Posterior vena cava (tissue), 2 donors: ENCODE measurements around the gene CALB2. TPM values are rescaled to one million over a fixed set of nuclear protein-coding genes. Genes with fewer than 3 reads are reported as not detected.
"Not testable (repeated sequence)": the region's sequence is repeated elsewhere in the genome, so short reads cannot be mapped to it uniquely, and the experiment has no call there.

Experiments used
- DNase-seq: peaks from one replicate; pipeline ENCODE4 v3.0.0-alpha.2; 2020; ENCODE audit warnings: low spot score
- intact Hi-C, 2 donors: fragments of 100-400 bp; cut with DNase I; formaldehyde crosslinking; loops; one replicate each; pipeline versions ENCODE4 v1.14.1 to v1.14.2; 2022 to 2023
- long read RNA-seq, 2 donors: library from polyadenylated mRNA; unstranded; transcript quantifications; one replicate each; pipeline ENCODE4 v2.0.0, GENCODE V29; 2020 to 2021
- total RNA-seq, 2 donors: library from RNA; stranded (reverse); fragmentation: NEBNext Ultra II Directional; extraction: Animal tissue kit (Norgen Biotek cat#: 25700); gene quantifications; one replicate each; pipeline ENCODE4 v1.2.1, GENCODE V29; 2021
- donor health status: DM: yes; HTN: yes; CAD: no.
- donor health status: DM: yes; HTN: yes; CAD: no.

Gene CALB2, protein sequence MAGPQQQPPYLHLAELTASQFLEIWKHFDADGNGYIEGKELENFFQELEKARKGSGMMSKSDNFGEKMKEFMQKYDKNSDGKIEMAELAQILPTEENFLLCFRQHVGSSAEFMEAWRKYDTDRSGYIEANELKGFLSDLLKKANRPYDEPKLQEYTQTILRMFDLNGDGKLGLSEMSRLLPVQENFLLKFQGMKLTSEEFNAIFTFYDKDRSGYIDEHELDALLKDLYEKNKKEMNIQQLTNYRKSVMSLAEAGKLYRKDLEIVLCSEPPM
- 1 to 10 TPM in 1 of 2 donors, under 1 TPM in 1; 0.62 to 1.2 TPM for total RNA-seq
- long read RNA-seq, donor 1, result 0 reads
- long read RNA-seq, donor 2, result 0 reads

DNA sequence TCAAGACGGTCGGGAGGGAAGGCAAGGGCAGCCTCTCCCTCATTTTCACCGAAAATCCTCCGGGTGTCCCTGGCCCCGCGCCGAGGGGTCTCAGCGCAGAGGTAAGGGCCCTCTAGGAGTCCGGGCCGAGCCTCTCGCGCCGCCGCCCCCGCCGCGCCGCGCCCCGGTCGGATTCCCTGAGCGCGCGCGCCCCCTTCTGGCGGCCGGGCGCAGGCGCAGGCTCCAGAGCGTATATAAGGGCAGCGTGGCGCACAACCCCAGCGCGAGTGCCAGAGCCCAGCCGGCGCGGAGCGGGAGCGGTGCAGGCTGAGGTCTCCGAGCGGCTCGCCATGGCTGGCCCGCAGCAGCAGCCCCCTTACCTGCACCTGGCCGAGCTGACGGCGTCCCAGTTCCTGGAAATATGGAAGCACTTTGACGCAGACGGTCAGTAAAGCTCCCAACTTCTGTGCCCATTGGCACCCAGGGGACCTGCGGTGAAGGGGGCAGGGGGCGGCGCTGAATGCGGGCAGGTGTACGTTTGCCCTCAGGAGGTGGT is at the start of gene CALB2:
TSS of gene CALB2 (plus strand) at position 260 of the 535 bp plus-strand sequence. CDS start at position 330, 70 bp downstream.
- peak; percentile 88 for DNase-seq

DNA sequence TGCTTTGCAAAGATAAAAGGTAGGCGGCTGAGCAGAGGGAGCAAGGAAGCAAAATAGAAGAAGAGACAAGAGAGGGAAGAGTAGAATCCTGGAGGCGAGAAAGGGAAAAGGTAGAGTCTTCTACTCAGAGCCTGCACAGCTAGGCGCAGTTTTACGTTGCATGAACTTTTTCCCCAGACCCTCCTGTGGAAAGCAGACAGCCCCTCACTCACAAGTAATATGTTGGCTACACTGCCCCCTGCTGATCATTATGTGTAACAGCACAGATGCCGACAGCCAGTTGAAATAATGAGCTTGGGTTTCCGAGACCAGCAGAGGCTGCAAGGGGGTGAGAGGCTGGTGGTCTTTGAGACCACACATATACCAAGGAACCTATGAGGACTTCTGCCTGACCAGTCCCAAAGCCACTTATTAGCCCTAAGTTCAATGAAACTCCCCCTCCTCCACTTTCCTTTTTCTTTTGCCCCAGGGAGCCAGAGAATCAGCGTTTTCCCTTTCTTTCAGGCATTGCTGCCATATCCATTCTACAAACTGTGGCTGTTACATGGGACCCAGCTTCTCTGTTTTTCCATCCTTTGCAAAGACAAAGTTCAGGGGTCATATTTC is 46.9 kb upstream of the CALB2 start:
- DNase-seq, result no peak
- intact Hi-C loops, result no loop called here

More for the DNA sequence above, at the start of gene CALB2:
- intact Hi-C loops, result no loop called here

- intact Hi-C loops, DNase-seq: not testable (repeated sequence)
Measured at GRCh38 chr16:71313591-71313990, 44.9 kb upstream of the CALB2 start.

GRCh38 chr16:71315269-71315668 is 43.3 kb upstream of the CALB2 start:
- intact Hi-C loops, result no loop called here
- no peak for DNase-seq

GRCh38 chr16:71319999-71320398 is 38.5 kb upstream of the CALB2 start:
- no peak for DNase-seq
- intact Hi-C loops, result no loop called here

GRCh38 chr16:71327720-71328119 is 30.8 kb upstream of the CALB2 start:
- DNase-seq, result no peak
- intact Hi-C loops, result no loop called here

- no peak for DNase-seq
- intact Hi-C loops, result no loop called here
Measured at GRCh38 chr16:71328151-71328550, 30.4 kb upstream of the CALB2 start.

GRCh38 chr16:71337631-71338030 is 20.9 kb upstream of the CALB2 start:
- intact Hi-C loops, result no loop called here
- DNase-seq, result no peak

DNA sequence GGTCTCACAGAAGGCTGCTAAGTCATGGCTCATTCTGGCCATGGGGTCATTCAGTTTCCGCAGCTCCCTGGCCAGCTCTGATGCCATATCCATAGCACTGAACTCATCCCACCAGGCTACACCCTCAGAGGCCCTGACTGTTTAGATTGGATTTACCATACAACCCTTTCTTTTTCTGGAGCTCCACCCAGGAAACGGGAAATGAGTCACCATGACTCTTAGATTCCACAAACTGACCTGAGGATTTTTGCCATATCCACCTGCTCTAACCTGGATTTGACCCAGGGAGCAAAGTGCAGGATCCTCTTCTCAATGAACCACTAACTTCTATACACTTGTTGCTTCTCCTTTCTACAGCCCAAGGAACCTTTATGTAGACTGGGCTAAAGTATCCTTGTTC is 20.3 kb upstream of the CALB2 start:
- intact Hi-C loops, result no loop called here
- DNase-seq, result no peak

DNA sequence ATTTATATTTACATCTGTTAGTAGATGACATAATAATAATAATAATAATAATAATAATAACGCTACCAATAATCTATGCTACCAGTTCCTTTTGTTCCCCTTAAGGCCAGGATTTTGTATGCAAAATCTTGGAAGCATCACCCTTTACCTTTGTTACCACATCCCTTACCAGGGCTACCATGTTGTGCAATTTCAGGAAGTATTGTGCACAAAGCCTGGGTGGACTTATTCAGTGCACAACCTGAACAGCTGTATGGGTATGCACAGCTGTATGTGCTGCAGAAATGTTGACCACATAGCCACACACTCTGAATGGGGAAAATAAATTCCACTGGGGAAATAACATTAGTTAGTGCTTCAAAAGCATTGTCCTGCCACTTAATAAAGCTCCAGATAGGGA is 19.9 kb upstream of the CALB2 start:
- intact Hi-C loops, result no loop called here
- DNase-seq, result no peak

- intact Hi-C loops, result no loop called here
- DNase-seq, result no peak
Measured at GRCh38 chr16:71339236-71340171, 19.0 kb upstream of the CALB2 start.

- DNase-seq, result no peak
- intact Hi-C loops, result no loop called here
Measured at GRCh38 chr16:71340406-71340805, 18.1 kb upstream of the CALB2 start.

DNA sequence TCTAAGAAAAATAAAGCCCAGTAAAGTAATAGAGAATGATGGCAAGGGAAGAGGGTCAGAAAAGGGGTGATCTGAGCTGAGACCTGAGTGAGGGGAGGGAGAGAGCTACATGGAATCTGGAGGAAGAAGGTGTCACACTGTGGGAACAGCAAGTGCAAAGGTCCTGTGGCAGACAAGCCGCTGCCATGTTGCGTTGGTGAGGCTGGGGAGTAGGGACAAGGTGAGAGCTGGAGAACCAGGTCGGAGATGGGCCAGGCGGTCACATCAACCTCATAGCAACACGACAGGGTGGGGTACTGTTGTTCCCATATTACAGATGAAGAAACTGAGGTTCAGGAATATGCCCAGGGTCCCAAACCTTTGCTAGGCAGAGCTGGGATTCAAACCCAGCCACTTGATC is 16.6 kb upstream of the CALB2 start:
- intact Hi-C loops, result no loop called here
- no peak for DNase-seq

DNA sequence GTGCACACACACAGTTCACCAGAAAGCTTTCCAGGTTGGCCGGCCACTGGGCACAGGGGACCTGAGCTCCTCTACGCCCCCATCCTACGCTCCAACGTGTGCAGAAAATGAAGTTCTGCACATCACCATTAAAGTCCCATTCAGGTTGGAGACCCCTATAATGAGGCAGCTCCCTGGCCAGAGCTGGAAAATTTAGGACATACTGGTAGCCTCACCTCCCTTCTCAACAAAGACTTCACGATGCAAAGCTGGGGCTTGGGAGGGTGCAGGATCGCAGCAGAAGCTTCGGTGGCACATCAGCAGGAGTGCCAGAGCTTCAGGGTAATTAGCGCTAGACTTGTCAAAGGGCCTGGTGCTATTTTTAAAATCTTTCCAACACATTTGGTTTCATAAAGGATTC is 15.4 kb upstream of the CALB2 start:
- DNase-seq, result no peak
- intact Hi-C loops, result no loop called here

- intact Hi-C loops, result no loop called here
- no peak for DNase-seq
Measured at GRCh38 chr16:71344315-71344905, 14.1 kb upstream of the CALB2 start.

- intact Hi-C loops, result no loop called here
- no peak for DNase-seq
Measured at GRCh38 chr16:71345031-71345430, 13.5 kb upstream of the CALB2 start.

DNA sequence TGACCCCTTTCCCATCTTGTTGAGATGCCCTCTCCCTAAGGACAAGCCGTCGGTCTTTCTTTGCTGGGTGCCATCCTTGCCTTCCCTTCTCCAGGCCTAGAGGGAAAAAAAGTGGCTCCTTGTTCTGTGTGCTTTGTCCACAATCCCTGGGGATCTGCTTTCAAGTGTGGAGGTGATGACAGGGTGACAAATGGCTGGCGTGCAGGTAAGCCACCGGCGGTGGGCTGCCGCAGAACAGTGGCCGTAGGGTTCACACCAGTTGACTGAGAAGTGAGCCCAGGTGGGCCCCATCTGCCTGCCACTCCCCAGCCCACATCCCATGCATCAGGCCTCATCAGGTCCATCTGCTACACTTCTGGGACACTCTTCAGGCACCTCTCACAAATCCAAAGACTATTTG is 11.4 kb upstream of the CALB2 start:
- no peak for DNase-seq
- intact Hi-C loops, result no loop called here

DNA sequence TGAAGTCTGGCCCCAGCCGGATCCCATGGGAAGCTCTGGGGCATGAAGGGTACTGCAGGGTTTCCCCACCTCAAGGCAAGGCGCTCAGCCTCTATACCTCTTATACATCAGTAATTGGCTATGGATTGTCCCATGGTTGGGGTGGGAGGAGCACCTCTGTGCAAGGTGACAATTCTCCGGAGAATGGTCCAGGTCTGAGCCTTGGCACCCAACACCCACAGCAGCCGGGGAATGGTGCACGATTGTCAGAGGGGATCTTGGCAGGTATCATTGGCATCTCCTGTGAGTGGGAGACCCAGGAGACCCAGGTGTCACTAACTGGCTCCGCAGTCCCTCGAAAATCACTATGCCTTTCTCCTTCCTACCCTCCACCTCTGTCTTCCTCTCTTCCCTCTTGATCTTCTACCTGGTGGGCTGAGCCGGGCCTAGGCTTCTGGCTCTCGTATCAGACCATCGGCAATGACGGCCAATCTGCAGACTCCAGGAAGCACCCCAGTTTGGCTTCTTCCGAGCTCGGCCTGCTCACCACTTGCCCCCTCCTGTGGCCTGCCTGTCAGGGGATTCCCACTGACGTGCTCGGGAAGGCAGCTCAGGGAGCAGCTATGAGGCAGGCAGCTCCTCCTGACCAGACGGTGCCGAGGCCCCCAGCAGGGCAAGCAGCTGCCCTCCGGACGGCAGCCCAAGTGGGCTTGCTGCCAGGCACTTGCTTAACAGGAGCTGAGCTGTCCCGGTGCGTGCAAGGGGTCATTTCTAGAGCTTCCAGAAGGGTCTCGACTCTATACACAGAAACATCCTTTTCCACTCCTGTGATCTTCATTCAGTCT is 10.0 kb upstream of the CALB2 start:
- intact Hi-C loops, result no loop called here
- no peak for DNase-seq
